Omental fat pad (tissue), 4 donors: ENCODE data around the gene CHST7. TPM values are rescaled to one million over a fixed set of nuclear protein-coding genes. Genes with fewer than 3 reads are reported as not detected.

ENCODE experiments used
- ATAC-seq: fragments of 150-250 bp; one replicate; pipeline ENCODE4 v1.9.1; 2016; ENCODE audit warnings: mild to moderate bottlenecking, moderate library complexity; ENCODE audit not compliant: low FRiP score
- DNase-seq: peaks from one replicate; pipeline ENCODE4 v3.0.0-alpha.2; 2019; ENCODE audit warnings: low spot score
- CTCF ChIP-seq, 3 donors: fragments of 450-650 bp; IDR thresholded peaks; one replicate each; pipeline ENCODE4 v1.5.1; 2016 to 2017; ENCODE audit warnings: antibody characterized with exemption in 3 of 3, mild to moderate bottlenecking in 3 of 3, moderate library complexity in 2 of 3
- total RNA-seq, 4 donors: library from RNA; depleted of rRNA; stranded (reverse); fragments of >200 nt; gene quantifications; one replicate each; pipeline ENCODE4 v1.1.0, GENCODE V29; 2016

Gene CHST7
- total RNA-seq, 4 donors from 2014 or later, result 12.5 to 48.7 (median 24.0) TPM

GRCh38 chrX:46582325-46582724, 8.8 kb downstream of the CHST7 start:
- TF ChIP-seq CTCF (IDR thresholded peaks at IDR 0.05), result no peak
- DNase-seq (no peak), ATAC-seq (peak; percentile 80)

- peak; percentile 46 for ATAC-seq
- DNase-seq, result no peak
- TF ChIP-seq CTCF (IDR thresholded peaks at IDR 0.05), result no peak
These were observed 9.4 kb downstream of the CHST7 start for GRCh38 chrX:46582966-46583365.

- DNase-seq (no peak), ATAC-seq (no peak)
- TF ChIP-seq CTCF (IDR thresholded peaks at IDR 0.05), result no peak
These were observed 11.2 kb downstream of the CHST7 start for GRCh38 chrX:46584736-46585135.

GRCh38 chrX:46587158-46587557, 13.6 kb downstream of the CHST7 start:
- DNase-seq (no peak), ATAC-seq (peak; percentile 71)

GRCh38 chrX:46587753-46588171, 14.2 kb downstream of the CHST7 start:
- TF ChIP-seq CTCF (IDR thresholded peaks at IDR 0.05), result no peak
- ATAC-seq (no peak), DNase-seq (no peak)

More at GRCh38 chrX:46587158-46587557, 13.6 kb downstream of the CHST7 start:
- TF ChIP-seq CTCF (IDR thresholded peaks at IDR 0.05), result no peak

- DNase-seq (no peak), ATAC-seq (no peak)
- no peak for TF ChIP-seq CTCF (IDR thresholded peaks at IDR 0.05)
These were observed 14.7 kb downstream of the CHST7 start for GRCh38 chrX:46588263-46588662.

- TF ChIP-seq CTCF (IDR thresholded peaks at IDR 0.05), result no peak
- no peak for DNase-seq
- no peak for ATAC-seq
These were observed 16.6 kb downstream of the CHST7 start for GRCh38 chrX:46589977-46590723.
